ENCODE measurements around the gene ZDHHC7.

ZDHHC7 gene

GRCh38 chr16:85046931-85047866 lies 35.9 kb upstream of the ZDHHC7 start:
- TF ChIP-seq CTCF (IDR thresholded peaks at IDR 0.05), result no peak

- no peak for TF ChIP-seq CTCF (IDR thresholded peaks at IDR 0.05)
Measured at GRCh38 chr16:85046472-85046916, 35.2 kb upstream of the ZDHHC7 start.

DNA sequence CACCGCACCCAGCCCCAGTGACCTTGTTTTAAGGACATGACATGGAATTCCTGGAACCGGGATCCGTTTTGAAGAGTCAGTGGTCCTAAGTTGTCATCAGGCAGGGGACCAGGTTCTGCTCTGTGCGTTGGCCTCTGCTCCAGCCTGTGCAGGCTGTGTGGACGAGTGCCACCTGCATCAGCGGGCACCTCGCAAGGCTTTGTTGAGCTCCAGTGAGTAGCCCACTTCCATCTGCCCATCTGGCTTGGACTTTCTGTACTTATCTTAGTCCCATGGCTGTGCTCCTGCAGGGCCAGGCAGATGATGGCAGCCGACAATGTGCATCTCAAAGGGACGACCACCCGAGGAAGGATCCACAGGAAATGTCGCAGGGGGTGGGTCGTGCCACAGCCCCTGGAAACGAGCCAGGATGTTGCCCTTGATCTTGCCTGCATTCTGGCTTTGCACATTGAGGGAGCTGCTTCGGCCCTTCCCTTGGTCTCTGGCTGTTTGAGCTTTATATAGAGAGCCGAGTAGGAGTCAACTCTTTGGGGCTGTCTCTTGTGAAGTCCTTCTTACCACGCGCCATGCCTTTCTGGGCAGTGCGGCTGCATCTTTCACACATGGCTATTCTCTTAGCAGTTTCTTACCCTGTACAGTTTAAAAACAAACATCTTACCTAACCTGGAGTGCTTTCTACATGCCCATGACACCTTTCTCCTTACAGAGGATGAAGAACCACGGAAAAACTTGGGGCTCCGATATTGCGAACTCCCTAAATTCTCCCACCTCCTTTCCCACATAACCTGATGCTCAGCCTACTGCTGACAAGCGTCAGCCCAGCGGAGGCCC lies 34.5 kb upstream of the ZDHHC7 start:
- TF ChIP-seq CTCF (IDR thresholded peaks at IDR 0.05), result no peak

DNA sequence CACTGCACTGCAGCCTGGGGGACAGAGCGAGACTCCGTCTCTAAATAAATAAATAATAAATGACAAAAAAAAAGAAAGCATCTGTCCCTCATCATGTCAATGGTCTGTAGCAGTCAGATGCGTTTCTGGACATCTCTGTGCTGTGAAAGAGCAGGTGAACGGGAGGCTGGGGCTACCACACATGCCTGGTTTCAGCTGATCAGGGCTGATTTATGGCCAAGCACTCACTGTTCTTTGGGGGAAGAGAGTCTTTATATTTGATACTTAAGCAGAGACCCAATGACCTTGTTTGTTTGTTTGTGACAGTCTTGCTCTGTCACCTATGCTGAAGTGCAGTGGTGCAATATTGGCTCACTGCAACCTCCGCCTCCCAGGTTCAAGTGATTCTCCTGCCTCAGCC lies 33.7 kb upstream of the ZDHHC7 start:
- TF ChIP-seq CTCF (IDR thresholded peaks at IDR 0.05), result no peak

DNA sequence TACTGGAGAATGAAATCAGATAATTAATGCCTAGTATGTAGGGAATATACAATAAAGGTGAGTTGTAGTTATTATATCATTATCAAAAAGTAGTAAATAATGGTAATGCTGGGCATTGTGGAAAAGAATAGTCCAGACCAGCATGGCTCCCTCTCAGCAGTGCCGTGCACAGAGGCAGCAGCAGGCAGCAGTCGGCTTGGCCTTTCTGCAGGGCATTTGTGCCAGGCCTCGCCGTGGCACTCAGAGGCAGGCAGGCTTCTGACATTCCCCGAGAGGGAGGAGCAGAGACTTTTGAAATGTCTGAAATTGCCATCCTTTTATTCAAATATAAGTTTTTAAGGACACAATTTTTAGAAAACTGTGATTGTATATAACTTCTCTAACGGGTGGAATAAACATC lies 31.3 kb upstream of the ZDHHC7 start:
- TF ChIP-seq CTCF (IDR thresholded peaks at IDR 0.05), result no peak

DNA sequence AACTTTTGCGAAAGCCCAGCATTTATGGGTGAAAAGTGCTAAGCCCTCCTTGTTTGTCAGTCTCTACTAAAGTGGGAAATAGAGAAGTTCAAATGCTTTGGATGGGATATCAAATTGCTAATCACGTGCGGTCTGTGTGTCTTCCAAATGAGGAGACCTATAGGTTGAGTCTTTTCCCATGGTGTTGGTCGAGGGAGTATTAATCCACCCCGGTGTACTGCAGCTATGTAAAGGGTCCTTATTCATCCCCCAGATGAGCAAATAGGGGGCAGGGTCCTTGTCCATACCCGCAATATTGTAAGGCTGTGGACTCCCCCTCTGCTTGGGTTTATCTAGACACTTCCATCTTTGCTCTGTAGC lies 30.8 kb upstream of the ZDHHC7 start:
- no peak for TF ChIP-seq CTCF (IDR thresholded peaks at IDR 0.05)

DNA sequence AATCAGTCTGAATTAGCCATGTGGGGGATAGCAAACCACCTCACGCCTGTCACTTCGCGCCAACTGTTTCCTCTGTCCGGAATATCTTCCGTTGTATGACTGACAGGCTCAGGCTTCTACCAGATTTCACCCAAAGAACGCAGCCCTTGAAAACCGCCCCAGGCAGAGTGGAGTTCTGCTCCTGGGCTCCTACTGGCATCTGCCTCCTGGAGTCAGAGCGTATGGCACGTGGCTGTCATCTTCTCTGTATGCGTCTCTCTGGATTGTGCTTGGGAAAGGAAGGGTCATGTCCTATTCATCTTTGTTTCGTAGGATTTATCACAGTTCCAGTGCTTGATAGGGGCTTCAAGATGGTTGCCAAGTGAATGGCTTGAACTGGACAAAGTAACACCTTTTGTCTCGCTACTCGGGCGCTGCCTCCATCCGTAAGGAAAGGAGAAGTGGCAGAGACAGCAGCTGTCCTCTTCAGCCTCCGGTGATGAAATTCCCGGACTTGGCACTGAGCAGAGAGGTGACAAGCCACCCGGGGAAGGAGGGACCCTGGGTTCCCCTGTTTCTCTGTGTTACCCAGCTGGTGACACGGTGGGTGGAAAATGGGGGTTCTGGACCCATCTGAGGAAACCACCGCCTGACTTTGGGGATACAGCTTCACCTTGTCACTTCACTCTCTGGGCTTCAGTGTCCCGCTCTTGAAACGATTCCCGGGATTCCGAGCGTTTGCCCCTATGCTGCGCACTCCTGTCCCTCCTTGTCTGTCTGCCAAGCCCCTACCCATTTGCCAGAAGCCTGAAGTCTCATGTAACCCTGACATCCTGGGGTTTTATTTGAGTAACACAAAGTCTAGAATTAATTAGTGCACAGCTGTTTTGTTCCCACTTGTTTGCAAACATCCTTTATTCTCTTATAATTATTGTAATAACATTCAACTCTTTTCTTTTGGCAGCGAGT lies 30.2 kb upstream of the ZDHHC7 start:
- no peak for TF ChIP-seq CTCF (IDR thresholded peaks at IDR 0.05)
